ENCODE measurements around the gene RNF121. TPM values are rescaled to one million over a fixed set of nuclear protein-coding genes. Genes with fewer than 3 reads are reported as not detected.
A peak's percentile ranks its signal among the peaks of the same experiment; 100 is the strongest.

The RNF121 gene
- total RNA-seq, 1 experiment from 2014 or later: 56.9 TPM

DNA sequence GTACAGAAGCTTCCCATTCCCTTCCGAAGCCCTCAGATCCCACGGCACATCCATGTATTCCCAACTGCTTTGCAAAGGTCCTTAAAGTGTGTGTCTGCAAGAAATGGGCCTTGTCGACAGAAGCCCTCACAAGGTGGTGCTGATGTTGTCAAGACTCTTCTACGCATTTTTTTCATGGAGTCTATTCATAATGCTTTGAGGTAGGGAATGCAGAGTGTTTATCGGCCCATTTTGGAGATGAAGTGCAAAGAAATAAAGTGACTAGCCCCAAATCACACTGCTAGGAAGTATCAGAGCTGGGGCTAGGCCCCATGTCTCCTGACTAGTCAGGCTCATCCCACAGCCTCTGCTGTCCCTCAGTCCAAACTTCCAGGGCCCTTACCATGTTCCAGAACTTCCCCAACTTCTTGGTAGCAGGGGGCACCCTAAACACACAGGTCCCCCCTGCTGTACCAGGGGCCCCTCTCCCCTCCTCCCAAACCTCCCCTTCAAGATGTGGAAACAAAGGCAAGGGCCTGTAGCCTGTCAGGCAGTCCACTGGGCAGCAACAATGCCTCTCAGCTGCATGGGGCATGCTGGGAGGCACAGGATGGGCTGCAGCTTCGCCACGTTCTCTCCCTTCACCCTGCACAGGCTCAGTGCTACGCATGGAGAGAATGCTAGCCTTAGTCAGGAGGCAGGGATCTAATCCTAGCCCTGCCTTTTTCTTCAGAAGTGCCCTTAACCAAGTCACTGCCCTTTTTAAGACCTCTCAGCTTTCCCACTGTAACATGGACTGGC, 77.7 kb downstream of the RNF121 start:
- TF ChIP-seq, protein P1, sequence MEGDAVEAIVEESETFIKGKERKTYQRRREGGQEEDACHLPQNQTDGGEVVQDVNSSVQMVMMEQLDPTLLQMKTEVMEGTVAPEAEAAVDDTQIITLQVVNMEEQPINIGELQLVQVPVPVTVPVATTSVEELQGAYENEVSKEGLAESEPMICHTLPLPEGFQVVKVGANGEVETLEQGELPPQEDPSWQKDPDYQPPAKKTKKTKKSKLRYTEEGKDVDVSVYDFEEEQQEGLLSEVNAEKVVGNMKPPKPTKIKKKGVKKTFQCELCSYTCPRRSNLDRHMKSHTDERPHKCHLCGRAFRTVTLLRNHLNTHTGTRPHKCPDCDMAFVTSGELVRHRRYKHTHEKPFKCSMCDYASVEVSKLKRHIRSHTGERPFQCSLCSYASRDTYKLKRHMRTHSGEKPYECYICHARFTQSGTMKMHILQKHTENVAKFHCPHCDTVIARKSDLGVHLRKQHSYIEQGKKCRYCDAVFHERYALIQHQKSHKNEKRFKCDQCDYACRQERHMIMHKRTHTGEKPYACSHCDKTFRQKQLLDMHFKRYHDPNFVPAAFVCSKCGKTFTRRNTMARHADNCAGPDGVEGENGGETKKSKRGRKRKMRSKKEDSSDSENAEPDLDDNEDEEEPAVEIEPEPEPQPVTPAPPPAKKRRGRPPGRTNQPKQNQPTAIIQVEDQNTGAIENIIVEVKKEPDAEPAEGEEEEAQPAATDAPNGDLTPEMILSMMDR (conservative IDR thresholded peaks at IDR 0.05): no peak
- no peak overlapping the region for H3T11ph ChIP-seq (ENCODE audit: low read length)
- no peaks in the 10 kb centered on the region for H3K27me3 ChIP-seq (ENCODE audit: insufficient read depth, low read length)
- no peaks in the 10 kb centered on the region for H3K79me1 ChIP-seq (ENCODE audit: insufficient read depth, low read depth, low read length, poor library complexity, severe bottlenecking)
- H2BK15ac ChIP-seq (ENCODE audit: low read depth, low read length): no peak overlapping the region
- H3K9me3 ChIP-seq (ENCODE audit: control insufficient read depth, low read depth, low read length): no peaks in the 10 kb centered on the region
- H3K18ac ChIP-seq (ENCODE audit: insufficient read length, low read depth, low read length): no peak overlapping the region
- peaks cover 52 to 93% (median 89%) of the 10 kb centered on the region in 3 experiments; a peak in 6 of 7 replicates for H3K36me3 Mint-ChIP-seq (ENCODE audit: insufficient read depth in 1 of 3, low read depth in 3 of 3)
- no peak overlapping the region for H4K91ac ChIP-seq (ENCODE audit: insufficient read length, low read depth, low read length)
- H2AFZ ChIP-seq (ENCODE audit: low read length): no peak overlapping the region
- H2BK12ac ChIP-seq (ENCODE audit: insufficient read length, low read depth, low read length): no peak overlapping the region
- H3K4me1 Mint-ChIP-seq: no peaks in the 10 kb centered on the region
- no peaks in the 10 kb centered on the region for H4K20me1 ChIP-seq (ENCODE audit: control insufficient read depth, insufficient read depth, insufficient read length)
- no peak overlapping the region for H2BK120ac ChIP-seq (ENCODE audit: low read depth, low read length, poor library complexity, severe bottlenecking)
- no peak overlapping the region for H2BK5ac ChIP-seq (ENCODE audit: insufficient read length, low read length)
- H3K23ac ChIP-seq (ENCODE audit: insufficient read length, low read depth, low read length): no peak overlapping the region
- no peaks in the 10 kb centered on the region for H3K4me1 ChIP-seq (ENCODE audit: insufficient read depth, low read length)
- DNase-seq: no peak
- no peak overlapping the region for H3K4ac ChIP-seq (ENCODE audit: low read depth, low read length)
- no peak overlapping the region for H3K14ac ChIP-seq (ENCODE audit: insufficient read depth, low read length)
- H3K27ac ChIP-seq (ENCODE audit: insufficient read length, low read depth, low read length): no peak overlapping the region
- H3K27ac Mint-ChIP-seq: peak overlapping the region in 1 of 3 experiments; percentile 56; a peak in 1 of 7 replicates
- no peak overlapping the region for H2BK20ac ChIP-seq (ENCODE audit: low read depth, low read length, poor library complexity, severe bottlenecking)
- no peak overlapping the region for H2AK5ac ChIP-seq (ENCODE audit: insufficient read length, low read length)
- no CpG with 5 or more reads among the region's 8 CpGs for WGBS (ENCODE audit: extremely low coverage, insufficient read length, low lambda C conversion rate)
- H3K9me3 Mint-ChIP-seq: no peaks in the 10 kb centered on the region
- H3K23me2 ChIP-seq (ENCODE audit: insufficient read length, low read depth, low read length, poor library complexity, severe bottlenecking): no peaks in the 10 kb centered on the region
- no peaks in the 10 kb centered on the region for H3K79me2 ChIP-seq (ENCODE audit: insufficient read depth, low read length)
- H4K5ac ChIP-seq (ENCODE audit: insufficient read length, low read depth, low read length): no peak overlapping the region
- no peak overlapping the region for H3K4me2 ChIP-seq (ENCODE audit: insufficient read depth, insufficient read length, low read length)
- no peak overlapping the region for H4K8ac ChIP-seq (replicated peaks; ENCODE audit: insufficient read length, low read depth, low read length)
- H3K4me3 Mint-ChIP-seq: no peak overlapping the region
- peaks cover 7% of the 10 kb centered on the region; the same call in 1 of the 2 replicates for H3K27me3 Mint-ChIP-seq (ENCODE audit: low read depth)
- no peak overlapping the region for H3K56ac ChIP-seq (ENCODE audit: insufficient read length, low read depth, low read length)
- H3K9ac ChIP-seq (ENCODE audit: extremely low read depth, insufficient read length, low read length): no peak overlapping the region

All from H9 (cell line).